ENCODE data around the gene RFX1.

RFX1 gene

GRCh38 chr19:13963603-13964105, 42.5 kb downstream of the RFX1 start:
- H3K4me3 ChIP-seq (ENCODE audit: low read depth, low read length), result no peak overlapping the region
- ChIA-PET CTCF (no interaction called here), POLR2A (no interaction called here)
- no peak overlapping the region for H3K27ac ChIP-seq (ENCODE audit: extremely low read depth, low read depth, low read length)
- no peaks in the 10 kb centered on the region for H3K9me3 ChIP-seq (ENCODE audit: control insufficient read depth, insufficient read depth, low read depth, low read length)
- TF ChIP-seq ZNF626 (tag by site-specific recombination; IDR thresholded peaks at IDR 0.05) (no peak), ZNF670 (tag by site-specific recombination; IDR thresholded peaks at IDR 0.05; ENCODE audit: low read depth) (no peak), ZNF433 (tag by site-specific recombination; IDR thresholded peaks at IDR 0.05; ENCODE audit: low read depth) (no peak), ZNF354C (tag by site-specific recombination; IDR thresholded peaks at IDR 0.05; ENCODE audit: borderline replicate concordance, low read depth) (no peak), RBAK (tag by site-specific recombination; IDR thresholded peaks at IDR 0.05) (no peak), ZBTB10 (tag by site-specific recombination; IDR thresholded peaks at IDR 0.05) (no peak), ZNF830 (tag by site-specific recombination; IDR thresholded peaks at IDR 0.05; ENCODE audit: low read depth) (no peak), ZNF2 (tag by site-specific recombination; IDR thresholded peaks at IDR 0.05) (no peak), ZNF16 (tag by site-specific recombination; IDR thresholded peaks at IDR 0.05; ENCODE audit: low read depth) (no peak), GLIS2 (tag by site-specific recombination; IDR thresholded peaks at IDR 0.05) (no peak), ZNF155 (tag by site-specific recombination; IDR thresholded peaks at IDR 0.05) (no peak), GLI4 (tag by site-specific recombination; IDR thresholded peaks at IDR 0.05) (no peak), ZNF280C (tag by site-specific recombination; IDR thresholded peaks at IDR 0.05) (no peak), ZNF366 (tag by site-specific recombination; conservative IDR thresholded peaks at IDR 0.05) (no peak), ZNF776 (tag by site-specific recombination; IDR thresholded peaks at IDR 0.05; ENCODE audit: borderline replicate concordance) (no peak), ZNF19 (tag by site-specific recombination; IDR thresholded peaks at IDR 0.05; ENCODE audit: low read depth) (no peak), ZNF629 (tag by site-specific recombination; IDR thresholded peaks at IDR 0.05) (no peak)
- peaks cover 3% of the 10 kb centered on the region; the same call in 1 of the 2 replicates for H3K4me1 ChIP-seq (ENCODE audit: control insufficient read depth, insufficient read depth, low read length)
- peaks cover 9 to 70% of the 10 kb centered on the region in 2 experiments; a peak in 2 of 3 replicates for H3K36me3 ChIP-seq (ENCODE audit: control insufficient read depth in 2 of 2, insufficient read depth in 1 of 2, low read length in 2 of 2)

- Histone ChIP-seq H3K9me3 (ENCODE audit: control insufficient read depth, insufficient read depth, low read depth, low read length) (no peaks in the 10 kb centered on the region), H3K4me1 (ENCODE audit: control insufficient read depth, insufficient read depth, low read length) (peaks cover 3% of the 10 kb centered on the region; the same call in 1 of the 2 replicates), H3K4me3 (ENCODE audit: low read depth, low read length) (no peak overlapping the region), H3K27ac (ENCODE audit: extremely low read depth, low read depth, low read length) (no peak overlapping the region), H3K36me3 (ENCODE audit: control insufficient read depth in 2 of 2, insufficient read depth in 1 of 2, low read length in 2 of 2) (peaks cover 7 to 70% of the 10 kb centered on the region in 2 experiments; a peak in 2 of 3 replicates)
- TF ChIP-seq PBX3 (CRISPR knock-in tag; IDR thresholded peaks at IDR 0.05) (no peak), ZNF645 (tag by site-specific recombination; IDR thresholded peaks at IDR 0.05) (no peak), ZNF544 (tag by site-specific recombination; IDR thresholded peaks at IDR 0.05) (no peak), ZNF426 (tag by site-specific recombination; IDR thresholded peaks at IDR 0.05) (no peak), TRIM28 (IDR thresholded peaks at IDR 0.05; ENCODE audit: borderline replicate concordance, low read length) (no peak), ZNF837 (tag by site-specific recombination; IDR thresholded peaks at IDR 0.05) (no peak), ZBTB26 (tag by site-specific recombination; optimal IDR thresholded peaks at IDR 0.05) (no peak), KLF1 (tag by site-specific recombination; IDR thresholded peaks at IDR 0.05) (no peak), KLF8 (tag by site-specific recombination; IDR thresholded peaks at IDR 0.05) (peak; percentile 61)
- POLR2A ChIA-PET, result interaction anchor here (1.0 to 1.1 kb wide), 2 partner anchors 30 to 68 kb away, joined by 5 to 6 read pairs; partner anchors contain the start of gene IL27RA
- CTCF ChIA-PET, result no interaction called here
These were observed 43.2 kb downstream of the RFX1 start for GRCh38 chr19:13962699-13963602.
